Measurements from ENCODE around the gene COL24A1.

Gene COL24A1

DNA sequence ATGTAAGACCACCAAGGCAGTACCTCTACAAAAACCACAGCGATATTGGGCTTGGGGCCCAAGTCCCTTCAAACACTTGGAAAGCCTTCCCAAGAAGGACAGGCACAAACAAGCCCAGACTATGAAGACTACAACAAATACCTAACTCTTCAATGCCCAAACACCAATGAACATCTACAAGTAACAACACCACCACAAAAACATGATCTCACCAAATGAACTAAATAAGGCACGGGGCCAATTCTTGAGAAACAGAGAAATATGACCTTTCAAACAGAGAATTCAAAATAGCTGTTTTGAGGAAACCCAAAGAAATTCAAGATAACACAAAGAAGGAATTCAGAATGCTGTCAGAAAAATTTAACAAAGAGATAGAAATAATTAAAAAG, 86.8 kb downstream of the COL24A1 start:
- no peak for DNase-seq

- no peak for DNase-seq
These were observed 87.5 kb downstream of the COL24A1 start for GRCh38 chr1:86068841-86069756.

GRCh38 chr1:86068271-86068721, 88.3 kb downstream of the COL24A1 start:
- no peak for DNase-seq

DNA sequence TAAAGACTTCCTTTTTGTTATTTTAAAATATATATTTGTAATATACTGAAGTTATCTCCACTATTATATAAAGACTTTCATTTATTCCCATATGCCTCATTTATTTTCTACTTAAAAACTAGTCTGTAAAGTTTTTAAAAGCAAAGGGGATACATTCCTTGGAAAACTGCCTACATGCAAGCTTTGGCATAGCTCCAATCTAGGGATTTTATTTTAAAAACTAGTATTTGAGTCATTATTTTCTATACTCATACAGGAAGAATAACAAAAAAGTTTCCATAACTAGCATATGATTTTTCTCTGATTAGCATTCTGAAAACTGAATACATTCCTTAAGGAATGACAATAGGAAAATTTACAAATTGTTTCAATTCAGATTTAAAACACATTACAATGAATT, 88.9 kb downstream of the COL24A1 start:
- no peak for DNase-seq

DNA sequence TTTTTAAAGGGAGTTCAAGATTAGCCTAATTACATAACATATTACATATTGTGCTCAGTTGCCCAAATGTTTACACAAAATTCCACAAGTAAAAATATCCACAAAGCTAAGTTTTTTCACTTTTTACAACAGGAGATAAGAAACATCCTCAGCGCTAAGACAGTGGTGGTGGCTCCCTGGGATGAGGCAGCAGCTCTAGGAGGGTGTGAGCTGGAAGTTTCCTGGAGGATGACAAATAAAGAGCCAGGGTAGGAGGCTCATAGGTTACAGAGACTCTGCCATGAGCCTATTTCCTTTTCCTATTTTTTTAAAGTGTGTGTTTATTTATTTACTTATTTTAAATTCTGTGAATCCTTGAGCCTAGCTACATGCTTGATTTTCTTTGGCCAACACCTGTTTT, 91.7 kb downstream of the COL24A1 start:
- DNase-seq, result no peak

- no peak for DNase-seq
These were observed 92.9 kb downstream of the COL24A1 start for GRCh38 chr1:86063721-86064120.

DNA sequence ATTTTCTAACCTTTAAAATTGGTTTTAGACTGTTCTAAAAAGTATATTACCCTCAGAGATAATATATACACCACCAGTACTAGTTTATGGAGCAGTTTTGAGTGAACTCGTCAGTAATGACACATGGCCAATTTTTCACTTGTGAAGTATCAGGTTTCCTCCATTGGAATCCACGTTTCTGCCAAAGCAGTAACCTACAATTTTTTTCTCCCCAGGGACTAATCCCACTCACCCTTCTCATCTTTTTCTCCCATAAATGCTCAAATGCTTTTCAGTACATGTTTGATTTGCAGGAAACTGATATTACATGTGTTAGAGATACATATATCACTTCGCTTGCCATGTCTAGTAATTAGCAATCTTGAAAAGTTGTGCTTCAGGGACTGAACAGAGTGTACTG, 94.1 kb downstream of the COL24A1 start:
- DNase-seq, result no peak

DNA sequence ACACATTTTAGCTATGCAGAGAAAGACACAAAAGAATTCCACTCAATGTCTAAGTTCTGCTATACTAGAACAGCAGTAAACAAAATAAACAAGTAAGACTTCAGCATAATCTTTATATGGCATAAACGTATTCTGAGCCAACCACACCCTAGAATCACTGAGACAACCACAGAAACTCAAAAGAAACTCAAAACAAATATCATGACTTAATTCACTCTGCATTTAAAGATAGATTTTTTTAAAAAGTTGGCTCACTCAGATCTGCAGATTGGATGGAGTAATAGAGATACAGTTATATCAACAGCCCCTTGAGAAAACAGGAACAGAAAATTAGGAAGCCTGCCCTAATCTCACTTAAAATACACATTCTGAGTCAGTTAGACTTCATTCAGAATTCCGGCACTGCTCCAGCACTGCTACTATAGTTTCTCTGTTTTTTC, 95.0 kb downstream of the COL24A1 start:
- DNase-seq, result no peak

GRCh38 chr1:86054396-86054795, 102.2 kb downstream of the COL24A1 start:
- no peak for DNase-seq

GRCh38 chr1:86052948-86053698, 103.4 kb downstream of the COL24A1 start:
- DNase-seq, result no peak

- DNase-seq, result no peak
These were observed 121.5 kb downstream of the COL24A1 start for GRCh38 chr1:86035101-86035500.

DNA sequence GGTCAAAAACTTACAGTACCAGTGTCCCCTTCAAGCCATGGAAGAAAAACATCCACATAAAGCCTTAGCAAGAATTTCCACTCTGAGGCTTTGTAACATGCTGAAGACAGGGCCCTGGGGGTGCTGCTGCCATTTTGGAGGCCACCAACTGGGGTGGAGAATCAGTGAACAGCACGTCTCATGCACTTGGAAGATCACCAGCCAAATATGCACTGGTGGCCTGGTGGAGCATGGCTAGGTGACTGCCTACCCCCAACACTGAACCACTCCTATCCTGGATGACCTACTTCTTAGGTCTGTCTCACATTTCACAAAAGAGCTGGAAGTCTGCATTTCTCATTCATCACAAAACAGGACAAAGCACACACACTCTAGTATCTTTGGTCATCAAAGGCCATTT, 126.4 kb downstream of the COL24A1 start:
- no peak for DNase-seq

DNA sequence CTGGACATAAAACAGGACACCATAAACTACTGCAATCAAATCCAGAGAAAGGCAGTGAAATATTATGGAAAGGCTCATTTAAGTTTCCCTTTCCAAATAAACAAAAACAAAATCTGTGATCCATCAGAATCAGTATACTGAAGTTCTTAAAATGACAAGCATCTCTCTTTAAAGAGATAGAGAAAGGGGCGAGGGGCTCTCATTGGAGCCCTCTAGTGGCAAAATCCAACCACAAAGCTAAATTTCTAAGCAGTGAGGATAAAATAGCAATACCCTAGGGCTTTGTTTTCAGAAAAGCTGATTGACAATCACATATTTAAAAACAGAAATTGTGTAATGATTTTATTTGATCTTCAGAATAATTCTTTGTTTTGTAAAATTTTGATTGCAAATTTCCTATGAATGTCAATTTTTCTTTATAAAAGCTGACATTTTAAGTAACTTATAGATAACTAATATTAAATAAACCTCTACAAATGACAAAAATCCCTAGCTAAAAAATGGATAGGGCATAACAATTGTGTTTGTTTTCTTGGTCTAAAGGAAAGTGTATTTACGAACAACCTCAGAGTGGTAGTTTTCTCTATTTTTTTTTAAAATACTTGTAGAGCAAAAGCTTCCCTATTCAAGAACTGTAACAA, 138.2 kb downstream of the COL24A1 start:
- DNase-seq, result no peak

DNA sequence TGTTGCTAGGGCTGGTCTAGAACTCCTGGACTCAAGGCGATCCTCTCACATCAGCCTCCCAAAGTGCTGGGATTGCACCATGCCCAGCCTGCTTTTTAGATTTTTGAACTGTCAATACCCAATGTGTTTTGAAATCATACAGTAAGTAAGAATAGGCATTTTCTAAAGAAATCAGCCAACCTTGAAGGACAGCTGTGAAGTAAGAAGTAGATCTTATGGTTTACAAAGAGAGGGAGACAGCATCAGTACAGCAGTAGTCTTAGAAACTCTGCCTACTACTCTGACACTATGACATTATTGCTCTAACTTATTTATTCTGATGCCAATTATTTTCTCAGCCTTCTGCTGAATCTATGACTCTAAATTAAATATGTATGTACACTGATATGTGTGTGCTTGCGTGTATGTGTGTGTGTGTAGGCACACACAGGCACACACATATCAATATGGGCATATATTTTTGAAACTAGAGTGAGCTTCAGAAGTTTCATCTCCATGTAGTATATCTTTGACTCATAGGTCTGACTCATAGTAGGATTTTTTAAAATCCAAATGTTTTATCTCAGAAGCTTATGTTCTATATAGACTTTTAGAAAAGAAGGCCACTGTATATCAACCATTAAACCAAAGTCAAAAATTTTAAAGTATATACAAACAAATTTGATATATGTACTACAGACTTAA, 140.4 kb downstream of the COL24A1 start:
- no peak for DNase-seq

GRCh38 chr1:86015375-86015774, 141.2 kb downstream of the COL24A1 start:
- DNase-seq, result no peak

- no peak for DNase-seq
These were observed 156.0 kb downstream of the COL24A1 start for GRCh38 chr1:86000601-86001000.

DNA sequence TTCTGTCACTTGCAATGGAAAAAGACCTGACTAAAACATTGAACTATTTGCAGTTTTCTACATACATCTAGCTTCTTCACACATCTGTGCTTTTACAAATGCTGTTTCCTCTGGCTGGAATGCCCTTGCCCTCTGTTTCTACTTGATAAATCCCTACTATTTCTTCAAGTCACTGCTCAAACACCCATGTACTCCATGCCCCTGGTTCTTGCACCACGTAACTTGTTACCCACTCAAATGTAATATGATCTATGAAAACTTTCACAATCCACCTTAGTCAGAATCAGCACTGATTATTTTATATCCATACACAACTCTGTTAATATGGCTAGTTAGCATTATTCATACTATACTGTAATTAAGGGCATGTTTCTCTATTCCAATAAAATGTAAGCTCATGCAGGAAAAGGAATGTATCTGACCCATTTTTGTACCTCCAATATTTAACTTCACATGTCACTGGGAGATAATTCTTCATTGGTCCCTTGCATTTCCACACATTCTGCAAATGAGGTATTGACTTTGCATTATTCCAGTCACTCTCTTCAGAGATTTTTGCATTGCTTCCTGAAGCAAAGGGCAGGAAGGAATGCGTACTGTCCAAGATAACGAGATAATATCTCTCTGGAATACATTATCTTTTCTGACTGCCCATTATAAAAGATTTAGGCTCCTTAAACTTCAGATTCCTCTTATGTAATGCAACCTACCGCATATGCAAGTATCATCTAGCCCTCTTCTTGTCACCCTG, 158.3 kb downstream of the COL24A1 start:
- no peak for DNase-seq

DNA sequence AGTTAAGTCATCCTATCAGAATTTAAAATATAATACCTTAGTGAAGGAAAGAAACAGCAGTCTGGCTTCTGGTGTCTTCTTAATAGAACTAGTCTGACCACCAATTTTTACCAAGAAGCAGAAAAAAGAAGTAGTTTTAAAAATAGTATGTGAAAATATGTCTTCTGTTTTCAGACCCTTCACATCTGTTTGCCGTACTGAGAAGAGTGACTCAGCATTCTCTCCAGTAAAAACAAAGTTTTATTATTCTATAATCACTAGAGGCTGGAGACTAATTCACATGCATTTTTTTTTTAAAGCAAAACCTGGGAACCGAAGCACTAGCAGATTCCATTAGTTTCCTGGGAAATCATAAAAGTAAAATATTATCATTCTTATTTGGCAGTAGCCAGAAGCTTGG, 163.8 kb downstream of the COL24A1 start:
- DNase-seq, result no peak

DNA sequence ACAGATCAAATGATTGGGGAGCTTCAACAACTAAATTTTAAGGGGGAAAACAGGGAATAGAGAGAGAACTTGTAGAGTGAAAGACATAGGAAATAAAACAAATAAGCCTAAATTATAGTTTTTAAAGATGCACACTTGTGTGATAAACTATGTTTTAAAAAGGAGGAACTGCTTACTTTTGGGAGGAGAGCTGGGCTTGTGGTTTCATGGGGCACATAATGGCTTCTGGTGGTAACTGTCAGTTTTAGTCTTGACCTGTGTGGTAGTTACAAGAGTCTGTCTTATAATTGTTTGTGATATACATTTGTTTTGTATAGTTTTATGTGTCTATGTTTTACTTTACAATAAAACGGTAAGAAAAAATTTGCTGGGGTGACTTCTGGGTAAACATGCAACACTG, 165.3 kb downstream of the COL24A1 start:
- no peak for DNase-seq

DNA sequence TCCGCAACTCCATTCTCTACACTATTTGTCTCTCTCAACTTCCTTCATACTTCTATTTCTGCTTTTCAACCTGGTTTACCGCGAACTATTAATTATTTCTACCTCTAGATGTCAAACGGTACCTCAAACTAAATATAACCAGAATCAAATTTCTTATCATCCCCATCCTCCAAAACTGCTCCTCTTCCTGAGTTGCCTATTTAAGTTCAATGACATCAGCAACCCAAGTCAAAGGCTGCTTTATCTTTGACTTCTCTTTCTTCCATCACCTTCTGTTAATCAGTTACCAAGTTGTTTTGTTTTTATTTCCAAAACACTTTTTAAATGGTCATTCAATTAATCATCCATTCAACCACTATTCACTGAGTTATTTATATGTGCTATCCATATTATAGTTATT, 171.9 kb downstream of the COL24A1 start:
- DNase-seq, result no peak

DNA sequence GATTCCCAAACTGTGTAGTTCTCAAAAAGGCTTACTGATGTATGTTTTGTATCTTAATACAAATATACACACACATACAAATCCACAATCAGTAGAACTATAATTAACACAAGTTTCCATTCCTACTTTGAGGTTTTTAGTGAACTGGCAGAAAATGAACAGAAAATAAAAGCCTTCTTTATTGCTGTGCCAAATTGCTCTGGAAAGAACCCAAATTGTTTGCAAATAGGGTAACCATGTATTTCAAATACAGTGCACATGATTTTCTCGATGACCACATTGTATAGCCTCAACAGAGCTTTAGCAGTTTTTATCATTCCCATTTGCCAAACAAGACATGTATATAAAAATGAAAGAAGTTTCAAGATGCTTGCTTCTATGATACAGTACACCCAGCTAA, 173.3 kb downstream of the COL24A1 start:
- DNase-seq, result no peak

DNA sequence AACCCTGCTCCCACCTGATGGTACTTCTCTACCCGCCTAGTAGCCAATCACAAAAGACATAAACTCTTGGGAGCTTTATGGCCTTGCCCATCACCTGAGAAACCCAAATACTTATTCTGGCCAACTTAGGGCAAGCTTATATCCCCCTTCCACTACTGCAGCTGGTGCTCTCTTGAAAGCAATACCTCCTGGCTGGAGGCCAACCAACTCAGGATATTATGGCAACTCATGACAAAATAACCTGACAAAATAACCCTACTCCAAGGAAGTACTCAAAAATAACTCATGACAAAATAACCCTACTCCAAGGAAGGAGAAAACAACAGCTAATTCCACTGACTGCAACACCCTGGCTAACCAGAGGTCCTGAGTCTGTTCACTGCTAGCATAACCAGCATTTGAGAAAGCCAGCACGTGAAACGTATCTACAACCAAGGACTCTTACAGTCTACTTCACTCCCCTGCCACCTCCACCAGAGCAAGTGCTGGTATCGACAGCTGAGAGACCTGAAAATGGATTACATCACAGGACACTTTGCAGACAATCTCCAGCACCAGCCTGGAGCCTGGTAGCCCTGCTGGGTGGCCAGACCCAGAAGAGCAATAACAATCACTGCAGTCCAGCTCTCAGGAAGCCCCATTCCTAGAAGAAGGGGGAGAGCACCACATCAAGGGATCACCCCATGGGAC, 179.9 kb downstream of the COL24A1 start:
- DNase-seq, result no peak
